Hematopoietic multipotent progenitor cell treated with erythropoietin and hydrocortisone succinate and interleukin-3 and kit ligand, for 4 days (in vitro differentiated cells): ENCODE data around the gene PSG7.
"Not testable (repeated sequence)": the region's sequence is repeated elsewhere in the genome, so short reads cannot be mapped to it uniquely, and the experiment has no call there.

Experiments used
- DNase-seq: peaks from one replicate; pipeline ENCODE4 v3.0.0-alpha.2; 2015

The PSG7 gene

GRCh38 chr19:42912941-42913340, 24.1 kb downstream of the PSG7 start:
- DNase-seq = not testable (repeated sequence)

- not testable (repeated sequence) for DNase-seq
Measured at GRCh38 chr19:42911731-42912130, 25.3 kb downstream of the PSG7 start.

DNA sequence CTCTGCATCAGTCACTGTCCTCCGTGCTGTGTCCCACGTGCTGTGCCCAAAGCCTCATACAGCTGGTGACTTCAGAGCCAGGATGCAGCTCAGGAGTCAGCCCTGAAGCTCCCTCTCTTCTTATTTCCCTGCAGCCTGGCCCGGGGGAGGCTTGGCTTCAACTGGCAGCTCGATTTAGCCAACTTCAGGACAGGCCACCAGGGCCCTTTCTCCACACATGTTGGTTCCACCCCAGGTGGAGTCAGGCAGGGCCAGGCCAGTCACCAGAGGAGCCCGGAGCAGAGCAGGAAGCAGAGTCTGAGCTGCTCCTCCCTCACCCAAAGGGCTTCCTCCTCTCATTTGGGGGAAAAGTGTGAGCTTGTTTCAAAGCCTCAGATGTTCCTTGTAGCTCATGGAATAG, 30.8 kb downstream of the PSG7 start:
- not testable (repeated sequence) for DNase-seq

DNA sequence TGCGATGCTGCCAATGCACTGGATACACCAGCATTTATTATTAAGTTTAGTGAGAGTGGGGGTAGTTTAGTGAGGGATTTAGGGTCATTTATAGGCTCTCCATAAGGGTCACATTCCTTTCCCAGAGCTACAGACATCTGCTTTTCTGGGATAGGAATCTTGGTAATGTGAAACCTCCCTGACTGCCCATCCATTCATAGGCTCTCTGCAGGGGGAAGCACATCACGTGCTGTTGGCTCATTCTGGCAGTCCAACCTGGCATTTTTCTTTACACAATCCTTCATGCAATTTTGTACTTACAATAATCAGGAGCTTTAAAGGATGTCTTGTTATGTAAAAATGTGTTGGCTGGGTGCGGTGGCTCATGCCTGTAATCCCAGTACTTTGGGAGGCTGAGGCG, 36.4 kb downstream of the PSG7 start:
- not testable (repeated sequence) for DNase-seq

GRCh38 chr19:42899674-42900073, 37.3 kb downstream of the PSG7 start:
- DNase-seq = not testable (repeated sequence)

GRCh38 chr19:42899110-42899509, 37.9 kb downstream of the PSG7 start:
- DNase-seq = not testable (repeated sequence)

- not testable (repeated sequence) for DNase-seq
Measured at GRCh38 chr19:42898656-42899055, 38.4 kb downstream of the PSG7 start.

DNA sequence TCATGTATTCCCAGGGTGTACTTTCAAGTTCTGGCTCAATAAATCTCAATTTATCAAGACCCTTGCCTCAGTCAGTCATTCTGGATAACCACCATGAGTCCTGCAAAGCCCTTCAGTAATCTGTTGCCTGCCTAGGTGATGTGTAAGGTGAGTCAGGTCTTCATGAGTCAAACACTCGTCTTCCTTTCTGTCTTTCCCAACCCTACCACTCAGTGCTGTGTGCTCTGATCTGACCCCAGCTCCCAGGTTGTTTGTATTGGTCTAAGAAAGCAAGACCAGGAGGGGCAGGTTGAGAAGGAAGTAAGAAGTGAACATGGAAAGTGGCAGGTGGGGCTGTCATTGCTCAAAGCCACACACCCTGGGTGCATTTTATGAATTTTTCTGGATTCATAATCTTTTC, 39.3 kb downstream of the PSG7 start:
- not testable (repeated sequence) for DNase-seq

GRCh38 chr19:42890446-42890845, 46.6 kb downstream of the PSG7 start:
- not testable (repeated sequence) for DNase-seq

GRCh38 chr19:42887876-42888445, 49.0 kb downstream of the PSG7 start:
- not testable (repeated sequence) for DNase-seq

- DNase-seq = not testable (repeated sequence)
Measured at GRCh38 chr19:42882730-42883129, 54.3 kb downstream of the PSG7 start.

DNA sequence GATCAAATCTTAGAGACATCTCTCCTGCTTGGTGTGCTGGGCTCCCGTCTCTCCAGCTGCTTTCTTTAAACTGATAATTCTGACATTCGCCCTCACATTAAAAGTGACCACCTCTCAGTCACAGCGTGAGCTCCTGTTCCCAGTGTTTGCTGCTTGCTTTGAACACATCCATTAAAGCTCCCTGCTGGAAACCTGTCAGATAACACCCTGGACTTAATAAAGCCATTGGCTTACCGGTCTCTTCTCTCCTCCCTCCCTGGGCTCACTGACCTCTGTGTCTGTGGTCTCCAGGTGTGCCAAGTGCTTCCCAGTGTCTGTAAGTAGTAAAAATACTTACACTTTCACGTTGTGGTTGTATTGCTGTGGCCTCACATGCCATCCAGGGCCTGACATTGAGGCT, 55.0 kb downstream of the PSG7 start:
- DNase-seq = not testable (repeated sequence)

GRCh38 chr19:42881279-42881678, 55.7 kb downstream of the PSG7 start:
- not testable (repeated sequence) for DNase-seq

DNA sequence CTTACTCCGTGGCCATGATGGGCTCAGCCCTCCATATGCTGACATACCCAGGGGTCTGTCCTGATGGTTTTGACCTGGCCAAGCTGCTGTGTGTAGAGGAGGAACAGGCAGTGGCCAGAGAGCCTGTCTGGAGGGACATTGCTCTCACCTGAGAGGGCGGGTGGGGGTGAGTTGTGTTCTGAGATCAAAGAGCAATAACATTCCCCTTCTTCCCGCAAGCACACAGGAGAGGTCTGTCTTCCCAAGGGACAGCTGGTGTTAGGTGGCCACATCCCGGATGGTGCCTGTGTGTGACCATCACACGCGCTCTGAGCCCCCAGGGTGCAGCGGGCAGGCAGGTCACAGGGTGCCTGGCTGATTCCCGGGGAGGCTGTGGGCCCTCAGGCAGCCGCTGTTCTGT, 56.4 kb downstream of the PSG7 start:
- DNase-seq = not testable (repeated sequence)

DNA sequence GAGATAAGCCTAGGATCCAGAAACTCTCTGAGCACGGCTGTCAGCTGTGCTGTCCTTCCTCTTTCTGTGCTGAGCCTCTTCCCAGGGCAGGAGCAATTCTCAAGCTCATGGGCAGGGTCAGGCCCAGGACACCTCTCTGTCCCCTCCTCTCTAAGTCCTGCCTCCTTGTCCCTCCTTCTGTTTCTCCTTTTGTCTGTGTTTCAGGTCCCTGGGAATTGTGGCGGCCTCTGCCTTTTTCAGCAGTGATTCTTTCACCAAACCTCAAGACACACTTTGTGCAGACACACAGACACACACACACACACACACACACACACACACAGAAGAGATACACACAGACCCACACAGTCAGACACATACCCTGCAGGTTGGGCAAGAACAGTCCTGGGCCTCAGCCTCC, 57.4 kb downstream of the PSG7 start, which contains the start of gene PSG1:
PSG1 (minus strand) TSS at position 101 of the 400 bp plus-strand sequence. CDS start 132 bp downstream, outside the sequence.
- no peak for DNase-seq

- not testable (repeated sequence) for DNase-seq
Measured at GRCh38 chr19:42876596-42876995, 60.4 kb downstream of the PSG7 start.

DNA sequence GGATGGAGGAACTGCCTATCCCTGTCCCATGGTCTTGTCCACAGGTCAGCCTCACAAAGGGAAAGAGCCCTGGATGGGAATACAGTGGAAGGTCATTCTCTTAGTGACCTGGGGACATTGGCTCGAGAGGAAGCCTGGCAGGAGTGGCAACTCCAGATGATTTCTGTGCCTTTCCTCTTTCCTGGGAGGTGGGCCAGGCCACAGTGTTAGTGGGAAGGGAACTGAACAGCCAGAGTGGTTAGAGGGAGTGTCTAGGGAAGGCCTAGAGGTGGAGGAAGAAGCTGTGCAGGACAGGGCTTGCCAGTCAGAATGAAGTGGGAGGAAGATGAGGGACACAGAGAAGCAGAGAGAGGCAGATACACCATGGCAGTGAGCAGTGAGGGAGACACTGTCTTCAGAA, 61.1 kb downstream of the PSG7 start:
- not testable (repeated sequence) for DNase-seq

GRCh38 chr19:42874901-42875813, 61.9 kb downstream of the PSG7 start:
- not testable (repeated sequence) for DNase-seq

DNA sequence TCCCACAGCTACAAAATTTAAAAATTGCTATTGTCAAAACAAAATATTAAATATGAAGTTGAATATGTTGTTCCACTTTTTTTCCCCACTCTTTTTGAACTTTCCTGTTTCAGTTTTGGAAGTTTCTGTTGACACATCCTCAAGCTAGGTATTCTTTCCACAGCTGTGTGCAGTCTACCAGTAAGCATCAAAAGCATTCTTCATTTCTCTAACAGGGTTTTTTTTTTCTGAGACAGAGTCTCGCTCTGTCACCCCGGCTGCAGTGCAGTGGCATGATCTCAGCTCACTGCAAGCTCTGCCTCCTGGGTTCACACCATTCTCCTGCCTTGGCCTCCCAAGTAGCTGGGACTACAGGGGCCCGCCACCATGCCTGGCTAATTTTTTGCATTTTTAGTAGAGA, 62.9 kb downstream of the PSG7 start:
- not testable (repeated sequence) for DNase-seq
